ENCODE data around the gene MRPL49. TPM values are rescaled to one million over a fixed set of nuclear protein-coding genes. Genes with fewer than 3 reads are reported as not detected.
A peak's percentile ranks its signal among the peaks of the same experiment; 100 is the strongest.

The MRPL49 gene
- total RNA-seq, 1 donor from 2014 or later, result 45.1 TPM

DNA sequence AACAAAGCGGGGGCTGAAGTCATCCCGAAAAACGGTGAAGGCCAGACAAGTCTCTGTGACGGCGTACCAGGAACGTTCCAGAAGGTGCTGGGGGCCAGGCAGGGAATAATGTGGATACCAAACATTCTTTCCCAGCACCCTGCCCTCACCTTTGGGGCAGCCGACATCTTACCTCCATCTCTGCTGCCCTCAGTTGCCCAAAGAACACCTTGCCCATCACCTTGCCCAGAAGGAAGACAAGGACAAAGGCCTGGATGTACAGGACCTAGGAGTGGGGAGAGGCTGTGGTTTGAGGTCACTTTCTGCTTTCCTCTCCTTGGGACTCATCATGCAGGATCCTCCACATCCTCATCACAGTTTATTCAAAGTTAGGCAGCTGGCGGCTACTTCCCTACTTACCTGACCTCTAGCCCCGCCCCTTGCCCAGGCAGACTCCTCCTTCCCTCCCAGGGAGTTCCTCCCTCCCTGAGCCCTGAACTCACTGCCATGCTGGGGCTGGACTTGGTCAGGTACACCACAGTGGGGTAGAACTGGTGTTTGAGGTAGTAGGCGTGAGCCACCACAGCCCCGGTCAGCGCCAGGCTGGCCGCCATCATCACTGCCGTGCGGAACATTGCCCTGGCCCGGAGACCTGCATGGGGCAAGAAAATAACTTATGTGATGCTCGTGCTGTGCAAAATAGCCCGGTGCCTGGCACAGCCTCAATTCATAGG lies 11.0 kb downstream of the MRPL49 start:
- H3K27ac ChIP-seq (ENCODE audit: low read depth, low read length), result peak overlapping the region; percentile 99
- no peaks in the 10 kb centered on the region for H3K9me3 ChIP-seq (ENCODE audit: insufficient read depth, low read depth, low read length)
- no peak overlapping the region for H2AFZ ChIP-seq (ENCODE audit: low read depth, low read length)
- no peak for FAIRE-seq
- Mint-ChIP-seq H3K36me3 (ENCODE audit: low read depth, unreplicated experiment) (peaks cover 14% of the 10 kb centered on the region), H3K4me1 (ENCODE audit: low read depth, unreplicated experiment) (peaks cover 8% of the 10 kb centered on the region), H3K27ac (ENCODE audit: unreplicated experiment) (peak overlapping the region; percentile 100), H3K9me3 (ENCODE audit: unreplicated experiment) (no peaks in the 10 kb centered on the region), H3K4me3 (ENCODE audit: unreplicated experiment) (peak overlapping the region; percentile 99), H3K27me3 (ENCODE audit: low read depth, unreplicated experiment) (no peaks in the 10 kb centered on the region)
- peak overlapping the region; percentile 98 for H3K4me2 ChIP-seq (ENCODE audit: low read length)
- H3K4me3 ChIP-seq (ENCODE audit: insufficient read depth, low read depth, low read length), result peak overlapping the region; percentile 88
- H3K36me3 ChIP-seq (ENCODE audit: insufficient read depth, low read length), result peaks cover 26% of the 10 kb centered on the region
- TF ChIP-seq EZH2 (IDR thresholded peaks at IDR 0.05; ENCODE audit: insufficient read depth, low read length) (no peak), CTCF (IDR thresholded peaks at IDR 0.05; ENCODE audit: insufficient read depth, low read depth, low read length) (no peak)
- no peaks in the 10 kb centered on the region for H3K27me3 ChIP-seq (ENCODE audit: insufficient read depth, low read length)
- peaks cover 38% of the 10 kb centered on the region for H3K79me2 ChIP-seq (ENCODE audit: insufficient read depth, low read length)
- peaks cover 13% of the 10 kb centered on the region for H3K4me1 ChIP-seq (ENCODE audit: insufficient read depth, low read length)
- DNase-seq (ENCODE audit: low read depth), result no peak
- peak overlapping the region; percentile 98 for H3K9ac ChIP-seq (ENCODE audit: low read length)
- peaks cover 55% of the 10 kb centered on the region for H4K20me1 ChIP-seq (ENCODE audit: insufficient read depth, low read length)

DNA sequence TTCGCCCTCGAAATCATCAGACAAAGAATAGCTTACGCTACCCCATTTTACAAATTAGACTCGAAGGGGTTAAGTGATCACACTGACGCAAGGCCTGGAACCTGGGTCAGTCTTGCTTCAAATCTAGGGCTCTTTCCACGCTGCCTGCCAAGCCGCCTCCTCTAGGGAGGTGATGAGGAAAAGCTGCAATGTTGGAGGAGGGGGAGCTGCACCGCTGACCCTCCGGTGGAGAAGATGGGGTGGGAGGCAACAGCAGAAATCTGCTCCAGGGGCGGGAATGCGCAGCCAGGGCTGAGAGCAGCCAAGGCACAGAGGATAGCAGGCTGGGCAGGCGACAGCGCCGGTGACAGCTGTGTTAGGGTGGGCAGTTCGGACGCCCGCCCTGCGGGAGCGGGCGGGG lies 11.6 kb downstream of the MRPL49 start:
- Histone ChIP-seq H3K4me3 (ENCODE audit: insufficient read depth, low read depth, low read length) (peak overlapping the region; percentile 88), H3K27ac (ENCODE audit: low read depth, low read length) (peak overlapping the region; percentile 99), H4K20me1 (ENCODE audit: insufficient read depth, low read length) (peaks cover 50% of the 10 kb centered on the region), H2AFZ (ENCODE audit: low read depth, low read length) (peak overlapping the region; percentile 85), H3K9me3 (ENCODE audit: insufficient read depth, low read depth, low read length) (no peaks in the 10 kb centered on the region), H3K4me1 (ENCODE audit: insufficient read depth, low read length) (peaks cover 13% of the 10 kb centered on the region), H3K79me2 (ENCODE audit: insufficient read depth, low read length) (peaks cover 38% of the 10 kb centered on the region), H3K9ac (ENCODE audit: low read length) (peak overlapping the region; percentile 98), H3K36me3 (ENCODE audit: insufficient read depth, low read length) (peaks cover 24% of the 10 kb centered on the region), H3K4me2 (ENCODE audit: low read length) (peak overlapping the region; percentile 98), H3K27me3 (ENCODE audit: insufficient read depth, low read length) (no peaks in the 10 kb centered on the region)
- H3K27ac Mint-ChIP-seq (ENCODE audit: unreplicated experiment), result peak overlapping the region; percentile 100
- peak overlapping the region; percentile 99 for H3K4me3 Mint-ChIP-seq (ENCODE audit: unreplicated experiment)
- DNase-seq (ENCODE audit: low read depth), result no peak
- TF ChIP-seq EZH2 (IDR thresholded peaks at IDR 0.05; ENCODE audit: insufficient read depth, low read length) (no peak), CTCF (IDR thresholded peaks at IDR 0.05; ENCODE audit: insufficient read depth, low read depth, low read length) (no peak)
- H3K27me3 Mint-ChIP-seq (ENCODE audit: low read depth, unreplicated experiment), result no peaks in the 10 kb centered on the region
- H3K4me1 Mint-ChIP-seq (ENCODE audit: low read depth, unreplicated experiment), result peaks cover 8% of the 10 kb centered on the region
- no peaks in the 10 kb centered on the region for H3K9me3 Mint-ChIP-seq (ENCODE audit: unreplicated experiment)
- no peak for FAIRE-seq
- peaks cover 14% of the 10 kb centered on the region for H3K36me3 Mint-ChIP-seq (ENCODE audit: low read depth, unreplicated experiment)

Data from astrocyte (in vitro differentiated cells and primary cell).